ENCODE data around the gene DNAH12. TPM values are rescaled to one million over a fixed set of nuclear protein-coding genes. Genes with fewer than 3 reads are reported as not detected.
A peak's percentile ranks its signal among the peaks of the same experiment; 100 is the strongest.

The DNAH12 gene
- total RNA-seq, 1 donor from 2014 or later: 0.08 TPM

DNA sequence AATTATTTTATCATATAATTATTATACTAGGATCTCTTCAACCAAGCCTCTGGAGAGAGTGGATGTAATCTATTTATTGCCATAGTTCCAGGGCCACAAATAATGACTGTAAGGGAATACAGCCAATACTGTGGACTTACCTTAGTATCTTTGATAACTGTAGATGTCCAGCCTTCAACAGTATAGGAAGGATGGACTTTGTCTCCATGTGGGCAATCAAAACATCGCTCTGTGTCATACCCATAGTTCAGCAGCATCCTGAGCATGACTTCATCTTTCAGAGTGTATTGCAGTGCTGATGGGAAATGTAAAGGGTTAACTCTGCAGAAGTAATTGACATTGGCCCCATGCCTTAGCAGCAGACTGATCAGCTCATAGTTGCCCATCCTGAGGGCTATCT lies 265.9 kb downstream of the DNAH12 start:
- intact Hi-C loops (cut with DNase I): no loop called here
- no peak for DNase-seq
- ATAC-seq (ENCODE audit: poor library complexity): no peak

DNA sequence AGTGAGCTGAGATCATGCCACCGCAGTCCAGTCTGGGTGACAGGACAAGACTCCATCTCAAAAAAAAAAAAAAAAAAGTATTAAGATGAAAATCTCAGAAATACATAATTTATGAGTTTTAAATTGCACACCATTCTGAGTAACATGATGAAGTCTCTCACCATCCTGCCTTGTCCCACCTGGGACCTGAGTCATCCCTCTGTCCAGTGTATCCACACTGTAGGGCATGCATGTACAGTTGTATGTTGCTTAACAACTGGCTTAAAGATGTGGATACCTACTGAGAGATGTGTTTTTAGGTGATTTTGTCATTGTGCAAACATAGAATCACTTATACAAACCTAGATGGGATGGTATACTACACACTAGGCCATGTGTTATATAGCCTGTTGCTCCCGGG lies 268.8 kb downstream of the DNAH12 start:
- intact Hi-C loops (cut with DNase I): no loop called here
- no peak for DNase-seq
- no peak for ATAC-seq (ENCODE audit: poor library complexity)

DNA sequence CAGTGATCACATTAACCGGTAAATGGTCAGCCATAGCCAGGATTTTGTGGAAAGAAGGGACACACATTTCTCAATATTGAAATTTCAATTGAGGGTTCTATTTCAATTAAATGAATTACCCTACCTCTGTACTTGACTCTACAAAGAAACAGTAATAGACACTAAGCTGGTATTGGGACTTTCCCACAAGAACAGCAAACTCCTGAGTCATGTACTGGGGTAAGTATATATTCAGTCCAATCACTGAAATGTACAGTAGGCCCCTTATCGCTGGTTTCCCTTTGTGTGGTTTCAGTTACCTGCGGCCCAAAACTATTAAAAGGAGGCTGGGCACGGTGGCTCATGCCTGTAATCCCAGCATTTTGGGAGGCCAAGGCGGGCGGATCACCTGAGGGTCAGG lies 269.3 kb downstream of the DNAH12 start:
- intact Hi-C loops (cut with DNase I): no loop called here
- no peak for DNase-seq
- no peak for ATAC-seq (ENCODE audit: poor library complexity)

DNA sequence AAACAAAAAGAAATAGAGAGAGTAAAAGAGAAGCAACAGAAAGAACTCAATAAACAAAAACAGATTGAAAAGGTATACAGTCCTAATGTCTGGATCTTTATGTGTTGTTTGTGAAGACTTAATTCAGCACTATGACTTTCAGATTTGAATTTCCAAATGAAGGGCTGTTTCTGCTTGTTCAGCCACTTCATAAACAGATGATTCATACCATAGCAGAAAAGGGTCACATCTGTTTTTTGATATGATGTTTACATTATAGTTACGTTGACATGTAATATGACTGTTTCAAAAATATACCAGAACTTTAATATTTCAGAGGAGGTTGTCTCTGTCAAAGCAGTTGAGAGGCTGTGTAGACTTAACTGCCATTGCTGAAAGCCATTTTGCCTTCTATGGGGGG lies 275.7 kb downstream of the DNAH12 start:
- ATAC-seq (ENCODE audit: poor library complexity) (no peak), DNase-seq (no peak)
- intact Hi-C loops (cut with DNase I): no loop called here

DNA sequence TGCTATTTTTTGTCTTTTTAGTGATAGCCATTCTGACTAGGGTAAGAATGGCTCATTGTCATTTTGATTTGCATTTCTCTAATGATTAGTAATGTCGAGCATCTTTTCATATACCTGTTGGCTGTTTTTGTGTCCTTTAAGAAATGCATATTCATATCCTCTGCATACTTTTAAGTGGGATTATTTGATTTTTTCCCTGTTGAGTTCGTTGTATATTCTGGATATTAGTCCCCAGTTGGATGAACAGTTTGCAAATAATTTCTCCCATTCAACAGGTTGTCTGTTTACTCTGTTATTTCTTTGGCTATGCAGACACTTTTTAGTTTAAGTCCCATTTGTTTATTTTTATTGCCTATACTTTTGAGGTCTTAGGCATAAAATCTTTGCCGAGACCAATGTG lies 282.2 kb downstream of the DNAH12 start:
- DNase-seq (no peak), ATAC-seq (ENCODE audit: poor library complexity) (no peak)
- intact Hi-C loops (cut with DNase I): no loop called here

DNA sequence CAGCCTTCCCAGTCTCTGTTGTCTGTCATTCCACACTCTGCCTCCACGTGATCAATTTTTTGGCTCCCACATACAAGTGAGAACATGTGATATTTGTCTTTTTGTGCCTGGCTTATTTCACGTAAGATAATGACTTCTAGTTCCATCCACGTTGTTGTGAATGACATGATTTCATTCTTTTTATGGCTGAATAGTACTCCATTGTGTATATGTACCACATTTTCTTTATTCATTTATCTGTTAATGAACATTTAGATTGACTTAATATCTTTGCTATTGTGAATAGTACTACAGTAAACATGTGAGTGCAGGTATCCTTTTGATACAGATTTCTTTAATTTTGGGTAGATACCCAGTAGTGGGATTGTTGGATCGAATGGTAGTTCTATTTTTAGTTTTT lies 283.0 kb downstream of the DNAH12 start:
- no peak for DNase-seq
- intact Hi-C loops (cut with DNase I): no loop called here
- no peak for ATAC-seq (ENCODE audit: poor library complexity)

DNA sequence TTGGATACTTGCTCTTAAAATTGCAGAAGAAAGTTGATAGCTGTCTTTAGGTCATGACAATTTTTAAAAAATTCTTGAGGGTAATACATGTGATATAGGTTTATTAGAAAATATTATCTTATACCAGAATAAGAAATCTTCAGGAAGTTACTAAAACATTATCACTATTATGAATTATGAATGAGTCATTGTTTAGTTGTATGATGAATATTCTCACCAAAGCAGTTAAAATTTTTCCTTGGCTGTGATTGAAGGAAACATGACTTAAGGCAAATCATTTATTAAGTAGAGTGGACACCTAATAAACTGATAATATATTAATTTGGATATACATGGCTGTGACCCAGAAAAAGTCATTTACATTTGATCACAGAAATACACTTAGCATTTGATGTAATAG lies 286.5 kb downstream of the DNAH12 start:
- intact Hi-C loops (cut with DNase I): no loop called here
- DNase-seq (no peak), ATAC-seq (ENCODE audit: poor library complexity) (no peak)

DNA sequence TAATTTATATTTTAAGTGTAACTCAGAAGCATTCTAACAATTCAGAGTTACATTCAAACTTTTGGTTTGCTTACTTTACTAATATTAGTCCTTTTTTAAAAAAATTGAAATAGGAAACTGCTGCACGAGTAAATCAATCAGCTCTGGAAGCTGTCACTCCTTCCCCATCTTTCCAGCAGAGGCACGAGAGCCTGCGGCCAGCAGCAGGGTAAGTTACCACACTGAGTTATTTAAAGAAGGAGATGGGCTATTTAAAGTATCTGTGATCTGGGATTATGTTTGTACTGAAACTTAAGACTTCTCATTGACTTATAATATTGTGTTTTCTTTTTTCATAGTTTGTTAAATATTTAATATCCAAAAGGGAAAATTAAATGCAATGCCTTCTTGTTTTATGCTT lies 287.3 kb downstream of the DNAH12 start:
- ATAC-seq (ENCODE audit: poor library complexity): peak; percentile 80
- no peak for DNase-seq
- intact Hi-C loops (cut with DNase I): no loop called here

DNA sequence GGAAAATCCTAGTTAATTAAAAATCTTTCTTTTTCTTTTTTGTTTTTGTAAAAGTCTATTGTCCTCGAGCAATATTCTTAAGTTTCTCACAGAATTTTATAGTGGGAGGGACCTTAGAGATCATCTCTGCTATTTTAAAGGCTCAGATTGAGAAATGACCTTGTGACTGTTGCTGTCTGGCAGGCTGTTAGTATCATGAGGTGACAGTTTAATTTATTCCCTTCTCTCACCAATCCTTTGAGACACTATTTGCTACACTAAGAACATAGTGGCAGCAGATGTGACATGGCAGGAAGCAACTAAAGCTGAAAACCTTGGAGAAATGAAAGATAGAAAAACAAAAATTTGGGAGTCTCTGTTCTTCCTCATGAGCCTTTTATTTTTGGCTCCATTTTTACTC lies 291.7 kb downstream of the DNAH12 start:
- intact Hi-C loops (cut with DNase I): no loop called here
- ATAC-seq (ENCODE audit: poor library complexity) (peak; percentile 74), DNase-seq (no peak)

DNA sequence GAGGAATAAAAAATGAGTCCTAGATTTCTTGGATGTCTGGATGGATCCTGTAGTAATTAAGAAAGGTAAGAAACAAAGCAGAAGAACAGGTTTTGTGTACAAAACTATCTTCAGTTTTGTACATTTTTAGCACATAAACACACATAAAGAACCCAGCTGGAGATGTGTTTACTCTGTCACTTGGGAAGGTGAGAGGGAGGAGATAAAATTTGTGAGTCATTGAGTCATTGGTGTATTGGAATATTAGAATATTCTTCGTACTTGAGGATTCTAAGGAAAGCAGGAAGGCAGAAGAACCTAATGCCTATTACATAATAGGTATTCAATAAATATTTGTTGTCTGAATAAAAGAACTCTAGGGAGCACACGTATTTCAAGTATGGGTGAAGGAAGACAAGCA lies 299.2 kb downstream of the DNAH12 start:
- intact Hi-C loops (cut with DNase I): no loop called here
- no peak for ATAC-seq (ENCODE audit: poor library complexity)
- DNase-seq: no peak

Other genes with a start within 250 kb of the DNAH12 start
- gene PDE12, start 11.9 kb upstream of the DNAH12 start, total RNA-seq: 9.0 TPM
- gene ARF4, start 53.0 kb upstream of the DNAH12 start, total RNA-seq: 59.0 TPM
- 15.0 TPM for gene DENND6A, start 148.7 kb upstream of the DNAH12 start, total RNA-seq
- gene SLMAP, start 212.0 kb upstream of the DNAH12 start, total RNA-seq: 274 TPM

Measured in Right ventricle myocardium superior (tissue), 1 donor.